ENCODE measurements around the gene STX11.
A peak's percentile ranks its signal among the peaks of the same experiment; 100 is the strongest.
"Not testable (repeated sequence)": the region's sequence is repeated elsewhere in the genome, so short reads cannot be mapped to it uniquely, and the experiment has no call there.

The STX11 gene

DNA sequence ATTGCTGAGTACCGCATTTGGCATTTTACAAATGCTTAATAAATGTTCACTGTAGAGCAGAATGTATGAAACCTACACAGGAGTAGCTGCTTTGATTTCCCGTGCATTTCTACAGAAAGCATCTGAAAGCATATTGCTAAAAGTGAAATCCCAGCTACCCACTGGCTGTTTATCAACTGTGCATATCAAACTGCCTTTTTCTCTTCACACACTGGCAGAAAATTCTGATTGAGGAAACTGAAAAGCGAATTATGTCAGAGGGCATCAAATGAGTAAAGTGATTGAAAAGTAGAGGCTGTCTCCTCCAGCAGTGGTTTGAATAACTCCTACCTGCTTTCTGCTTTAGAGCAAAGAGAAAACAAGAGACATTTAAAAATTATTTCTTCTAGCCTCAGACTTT, 28.0 kb downstream of the STX11 start:
- no peak for DNase-seq

GRCh38 chr6:144179237-144179636, 28.9 kb downstream of the STX11 start:
- no peak for DNase-seq

DNA sequence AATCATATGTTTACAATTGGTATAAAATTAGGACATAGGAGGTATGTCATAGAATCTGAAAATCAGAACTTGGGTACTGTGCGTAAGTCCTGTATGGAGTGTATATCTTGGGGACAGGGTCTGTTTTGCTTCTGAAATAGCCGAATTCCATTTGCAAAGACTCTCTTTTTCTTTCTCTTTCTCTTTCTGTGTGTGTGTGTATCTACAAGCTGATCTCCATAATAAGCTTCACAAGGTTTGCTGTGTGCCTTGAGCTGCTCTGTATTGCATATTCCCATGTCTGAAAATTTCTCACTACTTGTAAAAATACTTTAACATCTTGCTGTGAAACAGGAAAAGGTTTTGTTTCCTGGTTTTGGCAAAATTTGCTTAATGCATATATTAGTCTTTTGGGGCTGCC, 29.5 kb downstream of the STX11 start:
- no peak for DNase-seq

- not testable (repeated sequence) for DNase-seq
Measured at GRCh38 chr6:144180354-144180753, 30.0 kb downstream of the STX11 start.

- no peak for DNase-seq
Measured at GRCh38 chr6:144181639-144182038, 31.3 kb downstream of the STX11 start.

GRCh38 chr6:144184186-144184585, 33.9 kb downstream of the STX11 start:
- not testable (repeated sequence) for DNase-seq

DNA sequence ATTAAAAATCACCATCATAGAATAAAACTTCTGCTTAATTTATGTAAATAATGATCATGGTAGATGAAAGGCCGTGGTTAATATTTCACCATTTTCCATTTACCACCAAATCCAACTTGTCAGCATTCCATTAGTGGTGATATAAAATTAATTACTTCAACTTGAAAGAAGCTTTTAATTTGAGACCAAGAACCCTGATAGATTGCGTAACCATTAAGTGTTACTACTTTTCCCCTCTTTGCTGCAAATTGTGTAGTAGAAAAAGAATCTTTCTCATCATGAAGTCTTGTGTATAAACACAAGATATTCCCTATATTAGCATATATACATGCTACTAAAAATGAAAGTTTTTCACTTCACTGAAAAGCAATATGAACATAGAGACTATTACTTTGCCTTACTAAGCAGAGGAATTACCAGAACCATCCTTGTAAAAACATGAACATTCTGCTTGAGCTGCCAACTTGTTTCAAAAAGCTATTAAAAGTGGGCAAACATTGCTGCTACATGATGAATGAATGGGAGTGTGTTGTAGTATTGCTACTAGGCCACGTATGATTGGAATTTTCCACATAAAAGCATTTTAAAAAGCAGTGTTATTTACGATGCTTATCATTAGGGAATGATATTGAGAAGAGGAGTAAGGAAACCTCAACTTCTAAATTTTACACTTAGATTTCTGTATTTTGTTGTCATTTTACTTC, 35.0 kb downstream of the STX11 start:
- DNase-seq = no peak

GRCh38 chr6:144186817-144187625, 36.7 kb downstream of the STX11 start:
- no peak for DNase-seq

DNA sequence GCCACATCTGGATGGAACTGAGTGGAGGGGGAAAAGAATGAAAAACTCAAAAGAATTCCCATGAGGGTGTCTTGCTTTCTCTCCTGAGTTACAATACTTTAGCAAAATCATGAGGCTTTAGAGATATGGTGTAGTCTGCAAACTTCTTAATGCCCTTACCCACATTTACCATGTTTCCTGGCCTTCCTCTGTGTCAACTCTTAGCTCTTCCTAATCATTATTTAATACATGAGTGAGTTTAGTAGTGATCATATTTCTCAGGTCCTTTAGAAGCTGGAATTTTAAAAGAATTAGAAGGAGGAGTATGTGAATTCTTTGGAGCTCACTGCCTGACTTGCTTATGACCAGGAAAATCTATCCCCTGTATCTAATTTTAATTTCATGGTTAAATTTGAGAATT, 39.0 kb downstream of the STX11 start:
- no peak for DNase-seq

DNA sequence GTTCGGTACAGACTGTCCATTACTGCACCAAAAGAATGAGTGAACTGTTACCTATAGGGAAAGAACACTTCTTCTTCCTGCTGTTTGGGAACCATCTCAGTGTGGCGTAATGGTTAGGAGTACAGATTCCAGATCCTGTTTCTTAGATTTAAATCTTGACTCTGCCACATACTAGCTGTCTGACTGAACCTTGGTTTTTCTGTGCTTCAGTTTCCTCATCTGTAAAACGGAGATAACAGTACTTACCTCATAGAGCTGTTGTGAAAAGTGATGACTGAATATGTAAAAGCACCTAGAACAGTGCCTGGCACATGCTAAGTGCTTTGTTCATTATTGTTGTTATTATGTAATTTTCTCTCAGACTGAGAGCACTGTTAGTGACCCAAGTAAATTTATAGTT, 39.8 kb downstream of the STX11 start:
- no peak for DNase-seq

GRCh38 chr6:144190593-144190992, 40.3 kb downstream of the STX11 start:
- DNase-seq = no peak

- no peak for DNase-seq
Measured at GRCh38 chr6:144193181-144193580, 42.9 kb downstream of the STX11 start.

DNA sequence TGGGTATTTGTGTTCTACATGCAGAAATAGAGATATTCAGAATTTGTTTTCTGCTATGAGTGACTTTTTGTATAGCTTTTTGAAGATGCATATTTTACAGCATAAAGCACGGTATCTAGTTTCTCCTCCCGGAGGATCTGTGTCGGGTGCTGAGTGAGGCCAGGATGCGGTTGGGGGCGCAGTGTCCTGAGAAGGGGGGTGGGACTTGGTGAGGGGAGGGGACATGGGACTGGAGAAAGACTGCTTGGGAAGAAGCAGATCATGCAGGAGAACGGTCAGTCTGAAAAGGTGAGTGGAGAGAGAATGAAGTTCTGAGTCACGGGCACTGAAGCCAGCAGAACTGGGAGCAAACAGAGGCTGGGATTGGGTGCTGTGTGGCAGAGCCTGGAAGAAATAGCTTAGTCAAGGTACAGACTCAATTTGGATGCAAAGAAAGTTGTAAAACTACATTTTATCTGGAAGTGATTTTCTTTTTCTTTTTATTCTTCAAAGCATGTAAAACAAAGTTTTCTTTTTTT, 44.0 kb downstream of the STX11 start:
- DNase-seq = no peak

DNA sequence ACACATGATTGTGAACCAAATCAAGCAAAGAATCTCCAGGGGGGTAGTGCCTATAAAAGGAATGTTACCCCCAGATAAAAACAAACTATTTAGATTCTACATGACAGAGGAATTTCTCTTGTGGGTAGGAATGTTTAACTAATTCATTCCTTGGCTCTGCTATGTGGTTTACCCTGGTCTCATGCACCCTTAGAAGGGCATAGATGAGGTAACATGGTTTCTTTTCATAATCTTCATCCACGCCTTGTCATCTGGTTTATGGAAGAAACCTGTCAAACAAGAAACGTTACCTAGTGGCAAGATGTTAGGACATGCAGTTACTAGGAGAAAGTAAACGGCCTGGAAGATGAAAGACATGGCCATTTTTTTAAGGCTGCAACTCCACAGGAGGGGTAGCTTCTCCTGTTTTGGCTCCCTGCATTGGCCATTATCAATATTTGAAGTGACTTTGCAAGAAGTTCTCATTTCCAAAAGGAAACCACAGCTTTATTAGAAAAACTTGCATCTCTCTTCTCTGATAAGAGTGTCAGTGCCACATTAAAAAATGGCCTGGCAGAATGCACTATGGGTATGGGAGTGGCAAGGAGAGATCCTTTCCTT, 45.5 kb downstream of the STX11 start:
- no peak for DNase-seq

- no peak for DNase-seq
Measured at GRCh38 chr6:144197919-144198318, 47.6 kb downstream of the STX11 start.

DNA sequence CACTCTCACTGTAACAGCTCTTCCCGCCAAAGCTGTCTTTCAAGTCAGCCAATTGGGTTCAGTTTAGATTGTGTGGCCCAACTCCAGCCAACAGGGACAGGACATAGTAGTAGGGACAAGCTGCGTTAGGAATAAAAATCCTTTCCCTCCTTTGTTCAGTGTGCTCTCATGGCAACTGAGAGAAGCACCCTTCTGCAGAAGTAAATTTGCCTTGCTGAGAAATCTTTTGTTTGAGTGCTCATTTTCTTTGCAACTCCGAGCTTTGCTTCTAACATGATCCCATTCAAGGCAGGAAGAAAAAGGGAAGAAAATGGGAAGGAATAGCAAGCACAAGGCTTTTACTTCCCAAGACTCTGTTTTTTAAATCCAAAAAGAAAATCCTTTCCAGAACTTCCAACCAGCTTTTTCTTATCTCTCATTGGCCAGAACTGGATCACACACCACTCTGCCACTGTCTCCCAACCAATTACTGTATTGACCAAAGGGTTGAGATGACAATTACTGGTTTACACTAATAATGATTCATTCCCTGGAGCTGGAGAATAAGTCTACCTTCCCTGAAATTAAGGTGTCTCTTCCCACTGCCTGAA, 52.7 kb downstream of the STX11 start:
- no peak for DNase-seq

- no peak for DNase-seq
Measured at GRCh38 chr6:144211160-144211559, 60.8 kb downstream of the STX11 start.

GRCh38 chr6:144213315-144213714, 63.0 kb downstream of the STX11 start:
- DNase-seq = no peak

GRCh38 chr6:144214029-144214428, 63.7 kb downstream of the STX11 start:
- no peak for DNase-seq

DNA sequence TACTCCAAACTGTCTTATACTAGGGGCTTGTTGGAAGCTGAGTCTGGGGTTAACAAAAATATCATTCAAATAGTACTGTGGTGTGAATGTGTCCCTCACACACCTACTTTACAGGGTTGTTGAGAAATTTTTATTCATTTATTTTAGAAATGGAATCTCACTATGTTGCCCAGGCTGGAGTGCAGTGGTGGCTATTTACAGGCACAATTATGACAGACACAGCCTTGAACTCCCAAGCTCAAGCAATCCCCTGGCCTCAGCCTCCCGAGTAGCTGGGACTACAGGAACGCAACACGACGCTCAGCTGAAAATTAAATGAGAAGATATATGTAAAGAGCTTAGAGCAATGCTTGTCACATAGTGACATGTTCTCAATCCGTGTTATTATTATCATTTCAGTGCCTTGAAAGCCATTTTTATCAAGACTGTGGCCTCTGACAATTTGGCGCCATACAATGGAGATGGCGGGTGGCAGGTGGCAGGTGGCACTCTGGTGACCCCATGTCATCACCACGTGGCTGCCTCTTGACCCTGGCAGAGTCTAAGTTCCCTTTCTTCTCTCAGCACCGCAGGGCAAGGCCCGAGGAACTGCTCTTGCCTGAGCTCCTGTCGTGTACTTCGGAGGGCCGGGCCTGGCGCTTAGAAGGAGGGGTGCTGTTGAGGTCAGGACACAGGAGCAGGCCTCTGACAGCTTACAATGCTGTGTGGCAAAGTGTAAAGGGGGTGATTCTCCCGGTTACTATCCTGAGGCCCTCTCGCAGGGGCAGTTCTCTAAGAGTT, 64.5 kb downstream of the STX11 start:
- DNase-seq = no peak

GRCh38 chr6:144215402-144215931, 65.2 kb downstream of the STX11 start:
- no peak for DNase-seq

DNA sequence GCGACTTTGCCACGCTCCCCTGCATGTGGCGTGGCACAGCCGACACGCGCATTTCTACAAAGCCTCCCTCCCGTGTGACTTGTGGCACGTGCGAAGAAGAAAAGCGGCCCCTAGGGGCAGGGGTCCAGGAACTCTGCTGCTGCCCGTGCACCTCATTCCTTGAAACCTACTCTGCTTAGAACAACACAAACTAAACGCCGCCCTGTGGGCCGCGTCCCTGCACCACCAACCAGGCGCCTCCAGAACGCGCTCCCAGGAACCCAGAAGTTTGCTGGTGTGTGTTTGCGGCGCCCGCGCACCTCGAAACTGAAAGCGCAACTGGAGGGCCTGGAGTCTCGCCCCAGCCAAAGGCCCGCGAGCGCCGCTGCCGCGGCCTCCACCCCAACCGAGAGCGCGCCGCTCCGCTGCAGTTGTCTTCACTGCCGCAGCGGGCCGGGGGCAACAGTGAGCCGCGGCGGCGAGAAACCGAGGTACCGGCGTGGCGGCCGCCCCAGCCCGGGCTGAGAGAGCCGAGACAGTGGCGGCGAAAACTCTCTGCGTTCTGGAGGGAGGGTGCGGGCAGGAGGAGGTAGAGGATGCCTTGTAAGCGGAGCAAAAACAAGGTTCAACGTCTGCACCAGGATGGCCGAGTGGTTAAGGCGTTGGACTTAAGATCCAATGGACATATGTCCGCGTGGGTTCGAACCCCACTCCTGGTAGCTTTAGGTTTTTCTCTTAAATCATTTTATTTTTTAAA, 65.8 kb downstream of the STX11 start:
- DNase-seq = peak; percentile 90
